Measurements from ENCODE around the gene WWTR1.

The WWTR1 gene

DNA sequence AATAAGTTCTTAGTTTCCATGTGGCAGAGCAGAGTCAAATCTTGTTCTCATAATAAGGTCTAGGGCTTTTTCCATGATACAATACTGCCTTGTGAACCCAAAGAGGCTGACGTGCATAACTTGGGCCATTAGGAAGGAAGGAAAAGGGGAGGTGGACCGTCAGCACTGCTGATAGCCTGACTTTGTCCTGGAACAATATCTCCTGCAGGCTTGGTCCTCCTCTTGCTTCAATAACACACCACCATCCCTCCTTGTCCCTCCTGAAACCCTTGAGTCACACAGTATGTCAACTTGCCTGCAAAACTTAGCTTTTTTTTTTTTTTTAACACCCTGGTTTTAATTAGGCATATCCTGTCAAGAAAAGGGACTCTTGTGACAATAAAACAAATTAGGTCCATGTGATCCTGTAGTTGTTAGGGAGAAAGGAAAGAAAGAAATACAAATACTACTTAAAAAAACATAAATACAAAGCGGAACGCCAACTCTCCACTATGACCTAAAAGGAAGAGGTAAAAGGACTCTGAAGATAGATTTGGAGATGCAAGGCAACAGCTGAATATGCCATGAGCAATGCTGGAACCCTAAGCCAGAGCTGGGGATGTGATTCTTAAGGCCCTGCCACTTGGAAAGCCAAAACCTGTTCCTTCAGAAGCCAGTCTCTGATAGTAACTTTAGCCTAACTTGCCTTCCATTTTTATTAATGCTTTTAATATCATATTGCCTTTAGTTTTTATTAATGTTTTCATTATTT, 67.0 kb downstream of the WWTR1 start:
- no peak overlapping the region for H3K4me3 ChIP-seq (ENCODE audit: low read depth, low read length)
- DNase-seq (ENCODE audit: low read depth), result no peak
- TF ChIP-seq, protein P1, sequence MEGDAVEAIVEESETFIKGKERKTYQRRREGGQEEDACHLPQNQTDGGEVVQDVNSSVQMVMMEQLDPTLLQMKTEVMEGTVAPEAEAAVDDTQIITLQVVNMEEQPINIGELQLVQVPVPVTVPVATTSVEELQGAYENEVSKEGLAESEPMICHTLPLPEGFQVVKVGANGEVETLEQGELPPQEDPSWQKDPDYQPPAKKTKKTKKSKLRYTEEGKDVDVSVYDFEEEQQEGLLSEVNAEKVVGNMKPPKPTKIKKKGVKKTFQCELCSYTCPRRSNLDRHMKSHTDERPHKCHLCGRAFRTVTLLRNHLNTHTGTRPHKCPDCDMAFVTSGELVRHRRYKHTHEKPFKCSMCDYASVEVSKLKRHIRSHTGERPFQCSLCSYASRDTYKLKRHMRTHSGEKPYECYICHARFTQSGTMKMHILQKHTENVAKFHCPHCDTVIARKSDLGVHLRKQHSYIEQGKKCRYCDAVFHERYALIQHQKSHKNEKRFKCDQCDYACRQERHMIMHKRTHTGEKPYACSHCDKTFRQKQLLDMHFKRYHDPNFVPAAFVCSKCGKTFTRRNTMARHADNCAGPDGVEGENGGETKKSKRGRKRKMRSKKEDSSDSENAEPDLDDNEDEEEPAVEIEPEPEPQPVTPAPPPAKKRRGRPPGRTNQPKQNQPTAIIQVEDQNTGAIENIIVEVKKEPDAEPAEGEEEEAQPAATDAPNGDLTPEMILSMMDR (IDR thresholded peaks at IDR 0.05; ENCODE audit: low read depth, low read length, missing control alignments), result no peak

DNA sequence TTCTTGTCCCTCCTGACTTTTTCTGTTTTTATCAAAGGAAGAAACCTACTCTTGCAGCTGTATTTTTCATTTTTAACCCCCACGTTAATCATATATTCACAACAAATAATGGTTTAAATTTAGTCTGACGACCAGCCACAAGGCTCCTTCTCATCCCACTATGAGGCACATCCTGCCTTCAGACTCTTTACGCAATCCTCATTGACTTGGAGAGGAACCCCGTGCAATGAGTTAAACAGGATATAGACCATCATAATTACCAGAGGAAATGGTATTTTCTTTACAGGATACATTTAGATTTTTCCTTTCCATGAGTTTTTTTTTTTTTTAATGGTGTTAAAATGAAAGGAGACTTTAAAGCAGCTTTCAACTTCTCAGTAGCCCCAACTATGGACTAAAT, 68.5 kb downstream of the WWTR1 start:
- no peak for DNase-seq (ENCODE audit: low read depth)
- H3K4me3 ChIP-seq (ENCODE audit: low read depth, low read length), result no peak overlapping the region
- TF ChIP-seq, protein P1 (IDR thresholded peaks at IDR 0.05; ENCODE audit: low read depth, low read length, missing control alignments), result no peak

DNA sequence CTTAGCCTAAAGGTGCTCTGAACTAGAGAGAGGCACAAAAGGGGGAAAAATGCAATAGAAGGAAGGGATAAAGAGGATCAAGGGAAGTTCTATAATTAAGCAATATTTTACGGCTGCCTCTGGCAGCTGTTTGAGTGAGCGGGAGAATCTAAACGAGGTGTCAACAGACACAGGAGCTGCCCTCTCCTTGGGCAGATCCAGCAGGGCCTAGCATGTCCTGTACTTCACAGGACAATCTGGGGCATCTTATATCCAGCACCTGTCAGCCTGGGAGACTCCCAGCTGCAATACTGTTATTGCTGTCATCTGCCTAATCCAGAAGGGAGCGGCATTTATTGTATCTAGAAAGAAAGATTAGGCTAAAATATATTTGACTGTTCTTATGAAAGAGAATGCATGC, 68.9 kb downstream of the WWTR1 start:
- TF ChIP-seq, protein P1 (IDR thresholded peaks at IDR 0.05; ENCODE audit: low read depth, low read length, missing control alignments), result no peak
- no peak for DNase-seq (ENCODE audit: low read depth)
- no peak overlapping the region for H3K4me3 ChIP-seq (ENCODE audit: low read depth, low read length)

DNA sequence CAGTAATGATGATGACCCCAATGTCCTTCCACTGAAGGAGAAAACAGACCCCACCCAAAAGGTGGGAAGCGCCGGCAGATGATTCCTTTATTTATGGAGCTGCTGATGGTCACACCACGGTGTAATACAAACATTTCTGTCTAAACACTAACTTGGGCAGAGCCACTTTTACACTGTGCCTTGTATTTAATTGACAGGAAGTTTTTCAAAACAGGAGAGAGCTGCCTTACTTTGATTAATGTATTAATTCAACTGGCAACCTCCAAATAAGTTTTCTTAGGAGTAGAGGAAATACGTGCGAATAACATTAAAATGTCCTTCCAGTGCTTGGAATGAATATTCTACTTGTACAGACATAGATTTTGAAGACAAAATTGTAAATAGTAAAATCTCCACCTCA, 70.4 kb downstream of the WWTR1 start:
- H3K4me3 ChIP-seq (ENCODE audit: low read depth, low read length), result no peak overlapping the region
- TF ChIP-seq, protein P1 (IDR thresholded peaks at IDR 0.05; ENCODE audit: low read depth, low read length, missing control alignments), result no peak
- DNase-seq (ENCODE audit: low read depth), result no peak

DNA sequence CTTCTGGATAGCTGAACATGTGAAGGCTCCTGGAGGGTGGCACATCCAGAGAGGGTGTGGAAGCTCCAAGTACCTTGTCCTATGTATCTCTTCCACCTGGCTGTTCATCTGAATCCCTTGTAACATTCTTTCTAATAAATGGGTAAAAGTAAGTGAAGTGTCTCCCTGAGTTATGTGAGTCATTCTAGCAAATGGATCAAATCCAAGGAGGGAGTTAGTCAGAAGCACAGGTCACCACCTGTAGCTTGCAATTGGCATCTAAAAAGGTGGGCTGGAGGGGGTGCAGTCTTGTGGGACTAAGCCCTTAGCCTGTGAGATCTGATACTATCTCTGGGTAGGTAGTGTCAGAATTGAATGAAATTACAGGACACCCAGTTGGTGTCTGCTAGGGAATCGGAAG, 71.0 kb downstream of the WWTR1 start:
- no peak for DNase-seq (ENCODE audit: low read depth)
- no peak overlapping the region for H3K4me3 ChIP-seq (ENCODE audit: low read depth, low read length)
- TF ChIP-seq, protein P1 (IDR thresholded peaks at IDR 0.05; ENCODE audit: low read depth, low read length, missing control alignments), result no peak

DNA sequence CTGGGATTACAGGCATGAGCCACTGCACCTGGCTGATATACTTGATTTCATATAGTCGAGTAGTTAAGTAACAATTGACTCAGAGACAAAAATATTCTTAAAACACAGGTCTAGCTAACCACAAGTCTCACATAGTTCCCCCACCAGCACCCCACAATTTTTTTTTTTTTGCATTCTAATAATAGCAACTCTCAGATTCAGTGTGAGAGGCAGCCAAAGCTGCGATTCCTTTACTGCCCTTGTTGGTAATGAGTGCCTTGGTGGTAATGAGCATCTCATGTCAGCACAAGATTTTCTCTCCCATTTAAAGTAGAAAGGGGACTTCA, 72.5 kb downstream of the WWTR1 start:
- H3K4me3 ChIP-seq (ENCODE audit: low read depth, low read length), result no peak overlapping the region
- peak; percentile 82 for DNase-seq (ENCODE audit: low read depth)
- TF ChIP-seq, protein P1 (IDR thresholded peaks at IDR 0.05; ENCODE audit: low read depth, low read length, missing control alignments), result no peak
